HEK293 (cell line): ENCODE data around the gene GSTT2B.
A peak's percentile ranks its signal among the peaks of the same experiment; 100 is the strongest.
"Not testable (repeated sequence)": the region's sequence is repeated elsewhere in the genome, so short reads cannot be mapped to it uniquely, and the experiment has no call there.

Source experiments
- CTCF ChIA-PET: fragments of 350-600 bp; formaldehyde crosslinking; extraction: SDS; loops from one replicate; lab custom pipeline; 2021; ENCODE audit warnings: antibody characterized with exemption; lab: Yijun Ruan, JAX
- POLR2A ChIA-PET: fragments of 300-600 bp; formaldehyde crosslinking; extraction: SDS; loops from one replicate; lab custom pipeline; 2020; ENCODE audit warnings: antibody characterized with exemption, inconsistent platforms; lab: Yijun Ruan, JAX
- H3K27ac ChIP-seq: fragments of 200-500 bp; sonication (Bioruptor generic); 2 replicates; pipeline ENCODE4 v1.5.1; 2014; ENCODE audit warnings: low read depth, low read length, control low read depth, inconsistent platforms; ENCODE audit errors: extremely low read depth
- H3K36me3 ChIP-seq, 2 experiments: fragments of 200-500 bp in 1 of 2; sonication (Bioruptor generic) in 1 of 2; 1 replicate in 1 of 2; 2 replicates in 1 of 2; pipeline ENCODE4 v1.5.1; 2014 to 2017; ENCODE audit warnings: inconsistent platforms in 2 of 2, low read length in 2 of 2; ENCODE audit not compliant: control insufficient read depth in 2 of 2, insufficient read depth in 1 of 2
- H3K4me1 ChIP-seq: fragments of 200-500 bp; sonication (Bioruptor generic); 2 replicates; pipeline ENCODE4 v1.5.1; 2014; ENCODE audit warnings: mild to moderate bottlenecking, low read length, inconsistent platforms; ENCODE audit not compliant: control insufficient read depth, insufficient read depth
- H3K4me3 ChIP-seq: 2 replicates; pipeline ENCODE4 v1.5.1; 2011; ENCODE audit warnings: low read depth, mild to moderate bottlenecking, control low read depth, low read length, moderate library complexity
- H3K9me3 ChIP-seq: fragments of 200-500 bp; sonication (Bioruptor generic); 2 replicates; pipeline ENCODE4 v1.5.1; 2014; ENCODE audit warnings: low read depth, low read length, inconsistent platforms; ENCODE audit not compliant: control insufficient read depth, insufficient read depth
- BCL11A ChIP-seq: fragments of 450-650 bp; formaldehyde crosslinking; IDR thresholded peaks from 2 replicates; pipeline ENCODE4 v1.5.1; 2016; ENCODE audit warnings: low read depth, missing biosample characterization, missing genetic modification characterization
- PRDM10 ChIP-seq: fragments of 450-650 bp; formaldehyde crosslinking; IDR thresholded peaks from 2 replicates; pipeline ENCODE4 v1.5.1; 2016; ENCODE audit warnings: missing biosample characterization, missing genetic modification characterization
- TRIM28 ChIP-seq: IDR thresholded peaks from 2 replicates; pipeline ENCODE4 v1.6.1; 2011; ENCODE audit warnings: low read length, control low read depth, borderline replicate concordance
- ZNF341 ChIP-seq: fragments of 450-650 bp; formaldehyde crosslinking; IDR thresholded peaks from 2 replicates; pipeline ENCODE4; 2016; ENCODE audit warnings: low read depth, missing biosample characterization, missing genetic modification characterization

GSTT2B gene

GRCh38 chr22:23908587-23909205, 52.3 kb downstream of the GSTT2B start:
- H3K4me3 ChIP-seq: no peak overlapping the region
- peaks cover 4% of the 10 kb centered on the region; the same call in 1 of the 2 replicates for H3K4me1 ChIP-seq
- ChIA-PET POLR2A (interaction anchor here (1.1 to 3.9 kb wide), 2 partner anchors 12 to 14 kb away, joined by 6 to 22 read pairs; partner anchors contain the start of gene MIF), CTCF (interaction anchor here (0.7 to 1.6 kb wide), 4 partner anchors 14 to 21 kb away, joined by 3 to 6 read pairs (median 4); partner anchors contain the start of gene MIF)
- TF ChIP-seq BCL11A (tag by site-specific recombination) (no peak), ZNF341 (tag by site-specific recombination) (peak; percentile 47; the same call in 1 of the 2 replicates), TRIM28 (peak; percentile 60; the same call in 1 of the 2 replicates), PRDM10 (tag by site-specific recombination) (peak; percentile 72)
- H3K9me3 ChIP-seq: no peaks in the 10 kb centered on the region
- H3K27ac ChIP-seq: no peak overlapping the region
- H3K36me3 ChIP-seq: no peaks in the 10 kb centered on the region

GRCh38 chr22:23907423-23907822, 53.6 kb downstream of the GSTT2B start:
- POLR2A ChIA-PET, H3K9me3 ChIP-seq, CTCF ChIA-PET, H3K4me3 ChIP-seq, H3K27ac ChIP-seq, H3K4me1 ChIP-seq, H3K36me3 ChIP-seq: not testable (repeated sequence)
